Astrocyte (in vitro differentiated cells and primary cell): ENCODE results near the gene SCAMP4. TPM values are rescaled to one million over a fixed set of nuclear protein-coding genes. Genes with fewer than 3 reads are reported as not detected.

ENCODE experiments used
- DNase-seq: peaks from one replicate; pipeline ENCODE4 v3.0.0-alpha.2; 2010; ENCODE audit warnings: low read depth
- FAIRE-seq: peaks from 2 replicates; lab custom pipeline; 2011; peaks lifted over from hg19 to GRCh38; lab: Jason Lieb, UNC
- H2AFZ ChIP-seq: 2 replicates; pipeline ENCODE4 v1.6.0; 2012; ENCODE audit warnings: low read depth, low read length, inconsistent platforms
- H3K27ac ChIP-seq: 2 replicates; pipeline ENCODE4 v1.5.1; 2011; ENCODE audit warnings: low read depth, low read length, inconsistent platforms
- H3K27me3 ChIP-seq: 2 replicates; pipeline ENCODE4 v1.6.0; 2011; ENCODE audit warnings: low read length, inconsistent platforms; ENCODE audit not compliant: insufficient read depth
- H3K36me3 ChIP-seq: 2 replicates; pipeline ENCODE4 v1.5.1; 2011; ENCODE audit warnings: low read length, inconsistent platforms; ENCODE audit not compliant: insufficient read depth
- H3K4me1 ChIP-seq: 2 replicates; pipeline ENCODE4 v1.5.1; 2011; ENCODE audit warnings: low read length, inconsistent platforms; ENCODE audit not compliant: insufficient read depth
- H3K4me2 ChIP-seq: 2 replicates; pipeline ENCODE4 v1.6.0; 2012; ENCODE audit warnings: low read length, inconsistent platforms
- H3K4me3 ChIP-seq: 2 replicates; pipeline ENCODE4 v1.5.1; 2011; ENCODE audit warnings: low read depth, mild to moderate bottlenecking, low read length, inconsistent platforms; ENCODE audit not compliant: insufficient read depth
- H3K79me2 ChIP-seq: 2 replicates; pipeline ENCODE4 v1.6.0; 2012; ENCODE audit warnings: mild to moderate bottlenecking, low read length, inconsistent platforms; ENCODE audit not compliant: insufficient read depth
- H3K9ac ChIP-seq: 2 replicates; pipeline ENCODE4 v1.6.0; 2012; ENCODE audit warnings: mild to moderate bottlenecking, low read length, inconsistent platforms
- H3K9me3 ChIP-seq: 2 replicates; pipeline ENCODE4 v1.5.1; 2012; ENCODE audit warnings: low read depth, mild to moderate bottlenecking, low read length, inconsistent platforms; ENCODE audit not compliant: insufficient read depth
- H4K20me1 ChIP-seq: 2 replicates; pipeline ENCODE4 v1.6.0; 2012; ENCODE audit warnings: low read length, inconsistent platforms; ENCODE audit not compliant: insufficient read depth
- H3K27ac Mint-ChIP-seq: one replicate; pipeline ENCODE4 v1.8.0; 2021; ENCODE audit warnings: mild to moderate bottlenecking, mixed read lengths; ENCODE audit not compliant: unreplicated experiment
- H3K27me3 Mint-ChIP-seq: one replicate; pipeline ENCODE4 v1.8.0; 2021; ENCODE audit warnings: low read depth, mixed read lengths; ENCODE audit not compliant: unreplicated experiment
- H3K36me3 Mint-ChIP-seq: one replicate; pipeline ENCODE4 v1.8.0; 2021; ENCODE audit warnings: low read depth, mixed read lengths; ENCODE audit not compliant: unreplicated experiment
- H3K4me1 Mint-ChIP-seq: one replicate; pipeline ENCODE4 v1.8.0; 2021; ENCODE audit warnings: low read depth, mixed read lengths; ENCODE audit not compliant: unreplicated experiment
- H3K4me3 Mint-ChIP-seq: one replicate; pipeline ENCODE4 v1.8.0; 2021; ENCODE audit warnings: mild to moderate bottlenecking, moderate library complexity, mixed read lengths; ENCODE audit not compliant: unreplicated experiment
- H3K9me3 Mint-ChIP-seq: one replicate; pipeline ENCODE4 v1.8.0; 2021; ENCODE audit warnings: mild to moderate bottlenecking, mixed read lengths; ENCODE audit not compliant: unreplicated experiment
- CTCF ChIP-seq: IDR thresholded peaks from 2 replicates; pipeline ENCODE4 v1.5.1; 2011; ENCODE audit warnings: low read depth, mild to moderate bottlenecking, inconsistent platforms, low read length, moderate library complexity; ENCODE audit not compliant: insufficient read depth
- EZH2 ChIP-seq: IDR thresholded peaks from 2 replicates; pipeline ENCODE4 v1.6.1; 2012; ENCODE audit warnings: mild to moderate bottlenecking, low read length, inconsistent platforms; ENCODE audit not compliant: insufficient read depth
- total RNA-seq: library from RNA; stranded (reverse); gene quantifications from 2 replicates; pipeline ENCODE4 v1.2.1, GENCODE V29; 2021

SCAMP4 gene
- total RNA-seq, 1 donor from 2014 or later, result 72.2 TPM

GRCh38 chr19:1921825-1922224, 16.6 kb downstream of the SCAMP4 start:
- H3K27ac Mint-ChIP-seq, result no peak overlapping the region
- Histone ChIP-seq H3K36me3 (peaks cover 3% of the 10 kb centered on the region), H3K27me3 (no peaks in the 10 kb centered on the region), H3K9me3 (no peaks in the 10 kb centered on the region), H3K27ac (no peak overlapping the region), H3K79me2 (no peaks in the 10 kb centered on the region), H4K20me1 (peaks cover 4% of the 10 kb centered on the region), H3K4me3 (no peak overlapping the region), H3K4me2 (no peak overlapping the region), H3K9ac (no peak overlapping the region), H3K4me1 (no peaks in the 10 kb centered on the region), H2AFZ (no peak overlapping the region)
- H3K4me3 Mint-ChIP-seq, result no peak overlapping the region
- DNase-seq (no peak), FAIRE-seq (no peak)
- TF ChIP-seq EZH2 (no peak), CTCF (no peak)
- no peaks in the 10 kb centered on the region for H3K27me3 Mint-ChIP-seq
- peaks cover 2% of the 10 kb centered on the region for H3K36me3 Mint-ChIP-seq
- H3K9me3 Mint-ChIP-seq, result no peaks in the 10 kb centered on the region
- no peaks in the 10 kb centered on the region for H3K4me1 Mint-ChIP-seq

- no peak overlapping the region for H3K27ac Mint-ChIP-seq
- H3K4me3 Mint-ChIP-seq, result no peak overlapping the region
- no peaks in the 10 kb centered on the region for H3K9me3 ChIP-seq
- no peak overlapping the region for H3K27ac ChIP-seq
- H3K36me3 ChIP-seq, result peaks cover 3% of the 10 kb centered on the region
- TF ChIP-seq EZH2 (no peak), CTCF (no peak)
- peaks cover 2% of the 10 kb centered on the region for H3K36me3 Mint-ChIP-seq
- H3K27me3 Mint-ChIP-seq, result peaks cover under 1% of the 10 kb centered on the region
- no peak overlapping the region for H2AFZ ChIP-seq
- no peak overlapping the region for H3K4me2 ChIP-seq
- no peak for DNase-seq
- H3K4me1 ChIP-seq, result no peaks in the 10 kb centered on the region
- peaks cover 4% of the 10 kb centered on the region for H4K20me1 ChIP-seq
- H3K79me2 ChIP-seq, result no peaks in the 10 kb centered on the region
- no peaks in the 10 kb centered on the region for H3K27me3 ChIP-seq
- no peaks in the 10 kb centered on the region for H3K4me1 Mint-ChIP-seq
- no peaks in the 10 kb centered on the region for H3K9me3 Mint-ChIP-seq
- no peak overlapping the region for H3K4me3 ChIP-seq
- no peak overlapping the region for H3K9ac ChIP-seq
- FAIRE-seq, result no peak
These were observed 17.6 kb downstream of the SCAMP4 start for GRCh38 chr19:1922803-1923202.

- H3K9me3 ChIP-seq, result no peaks in the 10 kb centered on the region
- H3K4me1 ChIP-seq, result no peaks in the 10 kb centered on the region
- H3K4me3 ChIP-seq, result no peak overlapping the region
- TF ChIP-seq EZH2 (no peak), CTCF (no peak)
- H3K27me3 Mint-ChIP-seq, result peaks cover 2% of the 10 kb centered on the region
- no peak for FAIRE-seq
- no peak for DNase-seq
- no peak overlapping the region for H3K4me3 Mint-ChIP-seq
- H3K27me3 ChIP-seq, result no peaks in the 10 kb centered on the region
- no peak overlapping the region for H3K27ac Mint-ChIP-seq
- H2AFZ ChIP-seq, result no peak overlapping the region
- no peaks in the 10 kb centered on the region for H3K9me3 Mint-ChIP-seq
- H3K27ac ChIP-seq, result no peak overlapping the region
- H3K4me1 Mint-ChIP-seq, result no peaks in the 10 kb centered on the region
- H3K9ac ChIP-seq, result no peak overlapping the region
- peaks cover 4% of the 10 kb centered on the region for H4K20me1 ChIP-seq
- peaks cover 2% of the 10 kb centered on the region for H3K36me3 Mint-ChIP-seq
- H3K4me2 ChIP-seq, result no peak overlapping the region
- H3K36me3 ChIP-seq, result peaks cover 3% of the 10 kb centered on the region
- H3K79me2 ChIP-seq, result no peaks in the 10 kb centered on the region
These were observed 18.1 kb downstream of the SCAMP4 start for GRCh38 chr19:1923319-1923718.
